Measurements from ENCODE around the gene SPATS2L. TPM values are rescaled to one million over a fixed set of nuclear protein-coding genes. Genes with fewer than 3 reads are reported as not detected.

Gene SPATS2L
- total and polyA plus RNA-seq, 2 of the 13 experiments (the other 11 are each of a cell fraction or from before 2014, with no cell fraction given) = 154 to 212 TPM

GRCh38 chr2:200525882-200526651, 219.6 kb downstream of the SPATS2L start, which contains the start of gene SGO2 (continued):
- TF ChIP-seq ETS1 (CRISPR knock-in tag; IDR thresholded peaks at IDR 0.05) (no peak), PATZ1 (CRISPR knock-in tag; IDR thresholded peaks at IDR 0.05) (peak; percentile 96), SP2 (CRISPR knock-in tag; IDR thresholded peaks at IDR 0.05) (peak; percentile 96), MIER2 (CRISPR knock-in tag; IDR thresholded peaks at IDR 0.05) (peak; percentile 80), CHCHD3 (CRISPR knock-in tag; IDR thresholded peaks at IDR 0.05) (peak; percentile 80; the same call in 1 of the 2 replicates), NR2F6 (IDR thresholded peaks at IDR 0.05) (no peak), NR2F6 (CRISPR knock-in tag; IDR thresholded peaks at IDR 0.05) (peak; percentile 49), BRF2 (CRISPR knock-in tag; IDR thresholded peaks at IDR 0.05) (peak; percentile 89; the same call in 1 of the 2 replicates), PRPF4 (IDR thresholded peaks at IDR 0.05; ENCODE audit: low read depth, low read length, poor library complexity, severe bottlenecking) (no peak), PCBP1 (IDR thresholded peaks at IDR 0.05; ENCODE audit: borderline replicate concordance, low read depth, low read length) (0 out of 2 replicates have a peak, but pooled peaks have one; percentile 85), ATM (IDR thresholded peaks at IDR 0.05; ENCODE audit: borderline replicate concordance) (no peak), HDAC2 (CRISPR knock-in tag; IDR thresholded peaks at IDR 0.05) (peak; percentile 87)
- TF ChIP-seq, protein P1, sequence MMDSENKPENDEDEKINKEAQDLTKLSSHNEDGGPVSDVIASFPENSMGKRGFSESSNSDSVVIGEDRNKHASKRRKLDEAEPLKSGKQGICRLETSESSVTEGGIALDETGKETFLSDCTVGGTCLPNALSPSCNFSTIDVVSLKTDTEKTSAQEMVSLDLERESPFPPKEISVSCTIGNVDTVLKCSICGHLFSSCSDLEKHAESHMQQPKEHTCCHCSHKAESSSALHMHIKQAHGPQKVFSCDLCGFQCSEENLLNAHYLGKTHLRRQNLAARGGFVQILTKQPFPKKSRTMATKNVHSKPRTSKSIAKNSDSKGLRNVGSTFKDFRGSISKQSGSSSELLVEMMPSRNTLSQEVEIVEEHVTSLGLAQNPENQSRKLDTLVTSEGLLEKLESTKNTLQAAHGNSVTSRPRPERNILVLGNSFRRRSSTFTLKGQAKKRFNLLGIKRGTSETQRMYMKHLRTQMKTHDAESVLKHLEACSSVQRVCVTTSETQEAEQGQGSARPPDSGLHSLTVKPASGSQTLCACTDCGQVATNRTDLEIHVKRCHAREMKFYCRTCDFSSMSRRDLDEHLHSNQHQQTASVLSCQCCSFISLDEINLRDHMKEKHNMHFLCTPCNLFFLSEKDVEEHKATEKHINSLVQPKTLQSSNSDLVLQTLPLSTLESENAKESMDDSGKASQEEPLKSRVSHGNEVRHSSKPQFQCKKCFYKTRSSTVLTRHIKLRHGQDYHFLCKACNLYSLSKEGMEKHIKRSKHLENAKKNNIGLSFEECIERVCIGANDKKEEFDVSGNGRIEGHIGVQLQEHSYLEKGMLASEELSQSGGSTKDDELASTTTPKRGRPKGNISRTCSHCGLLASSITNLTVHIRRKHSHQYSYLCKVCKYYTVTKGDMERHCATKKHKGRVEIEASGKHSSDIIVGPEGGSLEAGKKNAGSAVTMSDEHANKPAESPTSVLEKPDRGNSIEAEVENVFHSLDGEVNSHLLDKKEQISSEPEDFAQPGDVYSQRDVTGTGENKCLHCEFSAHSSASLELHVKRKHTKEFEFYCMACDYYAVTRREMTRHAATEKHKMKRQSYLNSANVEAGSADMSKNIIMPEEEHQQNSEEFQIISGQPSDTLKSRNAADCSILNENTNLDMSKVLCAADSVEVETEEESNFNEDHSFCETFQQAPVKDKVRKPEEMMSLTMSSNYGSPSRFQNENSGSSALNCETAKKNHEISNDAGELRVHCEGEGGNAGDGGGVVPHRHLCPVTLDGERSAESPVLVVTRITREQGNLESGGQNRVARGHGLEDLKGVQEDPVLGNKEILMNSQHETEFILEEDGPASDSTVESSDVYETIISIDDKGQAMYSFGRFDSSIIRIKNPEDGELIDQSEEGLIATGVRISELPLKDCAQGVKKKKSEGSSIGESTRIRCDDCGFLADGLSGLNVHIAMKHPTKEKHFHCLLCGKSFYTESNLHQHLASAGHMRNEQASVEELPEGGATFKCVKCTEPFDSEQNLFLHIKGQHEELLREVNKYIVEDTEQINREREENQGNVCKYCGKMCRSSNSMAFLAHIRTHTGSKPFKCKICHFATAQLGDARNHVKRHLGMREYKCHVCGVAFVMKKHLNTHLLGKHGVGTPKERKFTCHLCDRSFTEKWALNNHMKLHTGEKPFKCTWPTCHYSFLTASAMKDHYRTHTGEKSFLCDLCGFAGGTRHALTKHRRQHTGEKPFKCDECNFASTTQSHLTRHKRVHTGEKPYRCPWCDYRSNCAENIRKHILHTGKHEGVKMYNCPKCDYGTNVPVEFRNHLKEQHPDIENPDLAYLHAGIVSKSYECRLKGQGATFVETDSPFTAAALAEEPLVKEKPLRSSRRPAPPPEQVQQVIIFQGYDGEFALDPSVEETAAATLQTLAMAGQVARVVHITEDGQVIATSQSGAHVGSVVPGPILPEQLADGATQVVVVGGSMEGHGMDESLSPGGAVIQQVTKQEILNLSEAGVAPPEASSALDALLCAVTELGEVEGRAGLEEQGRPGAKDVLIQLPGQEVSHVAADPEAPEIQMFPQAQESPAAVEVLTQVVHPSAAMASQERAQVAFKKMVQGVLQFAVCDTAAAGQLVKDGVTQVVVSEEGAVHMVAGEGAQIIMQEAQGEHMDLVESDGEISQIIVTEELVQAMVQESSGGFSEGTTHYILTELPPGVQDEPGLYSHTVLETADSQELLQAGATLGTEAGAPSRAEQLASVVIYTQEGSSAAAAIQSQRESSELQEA (CRISPR knock-in tag; IDR thresholded peaks at IDR 0.05; ENCODE audit: not compliant biosample characterization) = peak; percentile 72
- TF ChIP-seq, protein P2, sequence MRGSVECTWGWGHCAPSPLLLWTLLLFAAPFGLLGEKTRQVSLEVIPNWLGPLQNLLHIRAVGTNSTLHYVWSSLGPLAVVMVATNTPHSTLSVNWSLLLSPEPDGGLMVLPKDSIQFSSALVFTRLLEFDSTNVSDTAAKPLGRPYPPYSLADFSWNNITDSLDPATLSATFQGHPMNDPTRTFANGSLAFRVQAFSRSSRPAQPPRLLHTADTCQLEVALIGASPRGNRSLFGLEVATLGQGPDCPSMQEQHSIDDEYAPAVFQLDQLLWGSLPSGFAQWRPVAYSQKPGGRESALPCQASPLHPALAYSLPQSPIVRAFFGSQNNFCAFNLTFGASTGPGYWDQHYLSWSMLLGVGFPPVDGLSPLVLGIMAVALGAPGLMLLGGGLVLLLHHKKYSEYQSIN (CRISPR knock-in tag; IDR thresholded peaks at IDR 0.05; ENCODE audit: borderline replicate concordance) = no peak
